Sigmoid colon (tissue), 7 donors: Measurements from ENCODE around the gene PPP1R15B. TPM values are rescaled to one million over a fixed set of nuclear protein-coding genes. Genes with fewer than 3 reads are reported as not detected.

Source experiments
- DNase-seq: peaks from one replicate; pipeline ENCODE4 v3.0.0-alpha.2; 2019
- H3K27ac ChIP-seq, 4 donors: fragments of 200-600 bp; sonication (generic); one replicate each; pipeline ENCODE4 v1.5.1; 2016 to 2019; ENCODE audit warnings: mild to moderate bottlenecking in 1 of 4
- H3K27me3 ChIP-seq, 3 donors: fragments of 200-600 bp; sonication (generic); one replicate each; pipeline ENCODE4 v1.5.1; 2019; ENCODE audit warnings: mild to moderate bottlenecking in 1 of 3
- H3K36me3 ChIP-seq, 4 donors: fragments of 200-600 bp; sonication (generic); one replicate each; pipeline ENCODE4 v1.5.1; 2016 to 2019
- H3K4me1 ChIP-seq, 4 donors: fragments of 200-600 bp; sonication (generic); one replicate each; pipeline ENCODE4 v1.5.1; 2017 to 2019
- H3K4me3 ChIP-seq, 4 donors: fragments of 200-600 bp; sonication (generic); one replicate each; pipeline ENCODE4 v1.5.1; 2017 to 2019; ENCODE audit warnings: mild to moderate bottlenecking in 2 of 4, moderate library complexity in 1 of 4
- H3K9me3 ChIP-seq, 4 donors: fragments of 200-600 bp in 3 of 4; sonication (generic) in 3 of 4; one replicate each; pipeline versions ENCODE4 v1.5.1 to v1.6.1; 2013 to 2019
- CTCF ChIP-seq, 4 experiments: fragments of 450-650 bp in 3 of 4; fragments of 200-600 bp in 1 of 4; IDR thresholded peaks; one replicate each; pipeline ENCODE4 v1.5.1; 2016 to 2019; ENCODE audit warnings: antibody characterized with exemption in 4 of 4, mild to moderate bottlenecking in 3 of 4, moderate library complexity in 2 of 4
- EP300 ChIP-seq, 4 donors: sonication (generic); formaldehyde crosslinking; IDR thresholded peaks; one replicate each; pipeline ENCODE4 v1.6.1; 2017; ENCODE audit warnings: antibody characterized with exemption in 4 of 4
- POLR2A ChIP-seq, 2 donors: fragments of 450-650 bp; IDR thresholded peaks; one replicate each; pipeline ENCODE4 v1.6.1; 2016; ENCODE audit warnings: antibody characterized with exemption in 2 of 2, mild to moderate bottlenecking in 2 of 2, moderate library complexity in 2 of 2
- POLR2AphosphoS5 ChIP-seq, 4 donors: sonication (generic); formaldehyde crosslinking; IDR thresholded peaks; one replicate each; pipeline ENCODE4 v1.6.1; 2017; ENCODE audit warnings: antibody characterized with exemption in 4 of 4
- WGBS, 2 donors: extraction: QIAGEN DNeasy Blood & Tissue Kit; methylation state at CpG; one replicate each; pipeline ENCODE4 v1.1.7; 2013; 5-methylcytosine and 5-hydroxymethylcytosine counted together
- intact Hi-C: fragments of 100-400 bp; cut with DNase I; formaldehyde crosslinking; loops from one replicate; pipeline ENCODE4 v1.15.1; 2023
- polyA plus RNA-seq, 3 donors: library from polyadenylated mRNA; stranded (reverse); fragments of 200-250 nt; gene quantifications; one replicate each; pipeline ENCODE4 v1.2.3, GENCODE V29; 2013
- total RNA-seq, 4 donors: library from RNA; depleted of rRNA; stranded (reverse); fragments of >200 nt; gene quantifications; one replicate each; pipeline ENCODE4 v1.1.0, GENCODE V29; 2016
- donor health status: healthy with polysubstance abuse.
- donor health status: Bipolar disorder and iron deficiency.
- donor health status: healthy.

PPP1R15B gene
- total and polyA plus RNA-seq, 7 donors: 9.0 to 44.7 (median 40.0) TPM

- H3K27ac ChIP-seq: no peak overlapping the region
- WGBS, 2 donors: 12 to 40% methylated on average over 4 of the region's 4 CpGs
- no peaks in the 10 kb centered on the region for H3K9me3 ChIP-seq
- TF ChIP-seq POLR2AphosphoS5 (IDR thresholded peaks at IDR 0.05): no peak
- TF ChIP-seq POLR2A (IDR thresholded peaks at IDR 0.05): no peak
- no peak for TF ChIP-seq CTCF (IDR thresholded peaks at IDR 0.05)
- TF ChIP-seq EP300 (IDR thresholded peaks at IDR 0.05): no peak
- DNase-seq: no peak
- H3K36me3 ChIP-seq: no peaks in the 10 kb centered on the region
- no peak overlapping the region for H3K4me3 ChIP-seq
- H3K4me1 ChIP-seq: peaks cover 0 to 6% (median 0%) of the 10 kb centered on the region in 4 donors
- H3K27me3 ChIP-seq: no peaks in the 10 kb centered on the region
- intact Hi-C loops: no loop called here
Measured at GRCh38 chr1:204390751-204391466, 20.7 kb downstream of the PPP1R15B start.

- DNase-seq: no peak
- H3K4me1 ChIP-seq: peaks cover 0 to 9% (median 0%) of the 10 kb centered on the region in 4 donors
- WGBS, 2 donors: 93 to 95% methylated on average over 2 of the region's 2 CpGs
- intact Hi-C loops: no loop called here
- no peaks in the 10 kb centered on the region for H3K9me3 ChIP-seq
- no peaks in the 10 kb centered on the region for H3K27me3 ChIP-seq
- TF ChIP-seq POLR2A (IDR thresholded peaks at IDR 0.05) (no peak), EP300 (IDR thresholded peaks at IDR 0.05) (no peak), CTCF (IDR thresholded peaks at IDR 0.05) (no peak), POLR2AphosphoS5 (IDR thresholded peaks at IDR 0.05) (no peak)
- no peak overlapping the region for H3K4me3 ChIP-seq
- H3K27ac ChIP-seq: no peak overlapping the region
- H3K36me3 ChIP-seq: no peaks in the 10 kb centered on the region
Measured at GRCh38 chr1:204385727-204386126, 25.9 kb downstream of the PPP1R15B start.

DNA sequence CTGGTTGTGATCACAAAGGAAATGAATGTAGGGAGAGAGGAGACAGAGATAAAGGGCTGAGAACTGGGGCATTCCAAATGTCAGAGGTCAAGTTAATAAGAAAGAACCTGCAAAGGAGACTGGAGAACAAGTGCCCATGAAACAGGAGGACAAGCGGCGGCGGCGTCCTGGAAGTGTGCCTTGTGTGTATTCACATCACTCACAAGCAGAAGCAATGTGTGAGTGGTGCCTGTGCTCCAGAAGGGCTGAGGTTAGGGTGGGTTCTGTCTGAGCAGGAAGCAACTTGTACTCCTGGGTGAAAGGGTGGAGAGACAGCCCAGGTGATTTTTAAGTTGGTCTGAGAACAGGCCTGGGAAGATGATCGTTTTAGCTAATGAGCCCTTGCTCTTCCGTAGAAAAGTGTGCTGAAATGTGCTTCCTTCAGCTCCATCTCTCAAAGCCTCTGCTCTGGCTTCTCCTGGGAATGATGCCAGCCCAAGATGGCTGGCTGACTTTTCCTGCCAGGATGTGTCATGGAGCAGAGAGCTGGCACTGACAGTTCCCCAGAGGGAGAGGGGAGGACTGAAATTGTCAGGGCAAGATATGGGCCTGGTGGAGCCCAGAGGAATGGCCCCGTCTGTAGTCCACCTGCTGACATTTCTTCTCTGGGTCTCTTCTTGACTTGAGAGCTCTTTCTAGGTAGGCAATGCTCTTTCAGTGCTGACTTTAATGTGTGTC, 26.8 kb downstream of the PPP1R15B start:
- intact Hi-C loops: no loop called here
- Histone ChIP-seq H3K9me3 (no peaks in the 10 kb centered on the region), H3K36me3 (no peaks in the 10 kb centered on the region), H3K27me3 (no peaks in the 10 kb centered on the region), H3K27ac (no peak overlapping the region), H3K4me1 (peaks cover 0 to 5% (median 0%) of the 10 kb centered on the region in 4 donors), H3K4me3 (no peak overlapping the region)
- no peak for TF ChIP-seq POLR2A (IDR thresholded peaks at IDR 0.05)
- no peak for TF ChIP-seq POLR2AphosphoS5 (IDR thresholded peaks at IDR 0.05)
- DNase-seq: peak; percentile 70
- WGBS, 2 donors: 72 to 84% methylated on average over 7 of the region's 7 CpGs

GRCh38 chr1:204383163-204383904, 28.3 kb downstream of the PPP1R15B start:
- WGBS, 2 donors: 56 to 76% methylated on average over 5 of the region's 5 CpGs
- no peak overlapping the region for H3K27ac ChIP-seq
- intact Hi-C loops: no loop called here
- TF ChIP-seq EP300 (IDR thresholded peaks at IDR 0.05) (no peak), POLR2A (IDR thresholded peaks at IDR 0.05) (no peak), CTCF (IDR thresholded peaks at IDR 0.05) (no peak), POLR2AphosphoS5 (IDR thresholded peaks at IDR 0.05) (no peak)
- no peaks in the 10 kb centered on the region for H3K36me3 ChIP-seq
- peaks cover 0 to 6% (median 1%) of the 10 kb centered on the region in 4 donors for H3K4me1 ChIP-seq
- DNase-seq: no peak
- H3K9me3 ChIP-seq: no peaks in the 10 kb centered on the region
- H3K4me3 ChIP-seq: no peak overlapping the region
- H3K27me3 ChIP-seq: peaks cover 0 to 10% (median 4%) of the 10 kb centered on the region in 3 donors

GRCh38 chr1:204382714-204383083, 28.9 kb downstream of the PPP1R15B start:
- H3K4me1 ChIP-seq: peaks cover 0 to 12% (median 8%) of the 10 kb centered on the region in 4 donors
- H3K27ac ChIP-seq: no peak overlapping the region
- intact Hi-C loops: no loop called here
- peak overlapping the region in 1 of 4 donors; percentile 5 for H3K4me3 ChIP-seq
- no peak for DNase-seq
- 76 to 86% methylated on average over 2 of the region's 2 CpGs for WGBS, 2 donors
- H3K36me3 ChIP-seq: no peaks in the 10 kb centered on the region
- no peak for TF ChIP-seq POLR2A (IDR thresholded peaks at IDR 0.05)
- TF ChIP-seq EP300 (IDR thresholded peaks at IDR 0.05): no peak
- no peak for TF ChIP-seq POLR2AphosphoS5 (IDR thresholded peaks at IDR 0.05)
- TF ChIP-seq CTCF (IDR thresholded peaks at IDR 0.05): no peak
- H3K27me3 ChIP-seq: peaks cover 0 to 16% (median 6%) of the 10 kb centered on the region in 3 donors
- H3K9me3 ChIP-seq: no peaks in the 10 kb centered on the region
